CD4-positive, alpha-beta T cell treated with Interleukin-4 for 1 hour (primary cell): ENCODE measurements around the gene TCOF1.
A peak's percentile ranks its signal among the peaks of the same experiment; 100 is the strongest.

Source experiments
- DNase-seq, 2 donors: peaks; one replicate each; pipeline ENCODE4 v3.0.0-alpha.2; 2020 to 2022

The TCOF1 gene

GRCh38 chr5:150353032-150353675, 4.3 kb upstream of the TCOF1 start:
- no peak for DNase-seq

GRCh38 chr5:150355791-150356190, 1.7 kb upstream of the TCOF1 start:
- DNase-seq, result no peak

DNA sequence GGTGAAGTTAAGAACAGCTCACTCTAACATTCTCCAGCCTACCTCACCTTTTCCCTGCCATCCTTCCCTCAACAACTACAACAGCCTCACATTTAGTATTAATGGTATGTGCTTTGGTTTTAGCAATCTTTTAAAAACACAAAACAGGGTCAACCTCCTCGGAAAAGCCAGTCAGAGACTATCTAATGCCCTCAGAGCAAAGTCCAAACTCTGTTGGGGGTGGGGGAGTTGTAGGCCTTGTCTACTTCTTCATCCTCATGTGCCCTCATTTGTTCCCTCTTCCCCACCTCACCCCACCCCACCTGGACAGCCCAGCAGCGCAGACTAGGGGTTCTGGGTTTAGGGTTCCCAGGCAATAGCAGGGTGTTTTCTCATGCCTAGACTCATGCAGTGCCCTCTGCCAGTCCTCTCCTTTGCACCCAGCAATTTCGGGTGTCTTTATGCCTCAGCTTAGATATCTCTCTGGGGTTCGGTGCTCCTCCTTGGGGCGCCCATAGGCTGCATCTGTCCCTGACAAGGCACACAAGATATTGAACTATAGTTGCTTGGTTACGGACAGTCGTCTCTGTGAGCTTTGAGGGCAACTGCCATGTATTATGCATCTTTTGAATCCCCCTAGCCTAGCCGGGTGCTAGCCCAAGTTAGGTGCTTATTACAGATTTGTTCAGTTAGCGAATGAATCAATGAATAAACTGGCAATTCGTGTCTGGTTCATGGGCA, 762 bp upstream of the TCOF1 start:
- DNase-seq, result no peak

- no peak for DNase-seq
These were observed 981 bp downstream of the TCOF1 start for GRCh38 chr5:150358261-150359095.

DNA sequence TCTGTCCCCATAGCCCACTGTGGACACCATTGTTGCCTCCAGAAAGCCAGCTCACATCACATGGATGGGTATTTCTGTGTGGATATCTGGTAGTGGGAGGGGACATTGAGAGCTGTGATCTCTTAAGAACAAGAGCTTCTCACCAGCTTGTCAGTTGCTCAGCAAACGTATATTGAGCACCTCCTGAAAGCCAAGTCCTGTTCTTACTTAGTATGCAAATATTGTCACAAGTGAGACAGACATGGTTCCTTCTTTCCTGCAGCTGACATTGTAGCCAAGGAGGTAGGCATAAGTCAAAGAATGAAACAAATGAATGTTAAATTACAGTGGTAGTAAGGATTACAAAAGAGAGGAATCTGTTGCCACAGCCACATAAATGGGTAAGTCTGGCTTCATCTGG, 3.8 kb downstream of the TCOF1 start:
- DNase-seq, result no peak

DNA sequence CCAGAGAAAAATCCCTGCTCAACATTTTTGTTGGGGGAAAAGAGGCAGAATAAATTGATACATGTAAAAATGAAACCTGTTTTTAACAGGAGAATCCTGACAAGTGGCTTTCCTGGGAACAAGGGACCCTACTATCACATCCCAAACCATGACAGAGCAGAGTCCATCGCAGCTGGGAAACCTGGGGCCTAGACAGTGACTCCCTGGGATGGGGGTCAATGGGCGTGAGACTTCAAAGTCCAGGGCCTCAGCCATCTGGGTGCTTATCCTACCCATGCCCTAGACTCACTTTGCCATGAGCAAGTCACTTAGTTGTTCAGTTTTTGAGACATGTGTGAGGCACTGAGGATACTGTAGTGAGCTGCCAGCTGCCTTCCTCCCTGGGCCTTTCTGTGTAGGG, 5.7 kb downstream of the TCOF1 start:
- no peak for DNase-seq

- no peak for DNase-seq
These were observed 6.5 kb downstream of the TCOF1 start for GRCh38 chr5:150364004-150364403.

DNA sequence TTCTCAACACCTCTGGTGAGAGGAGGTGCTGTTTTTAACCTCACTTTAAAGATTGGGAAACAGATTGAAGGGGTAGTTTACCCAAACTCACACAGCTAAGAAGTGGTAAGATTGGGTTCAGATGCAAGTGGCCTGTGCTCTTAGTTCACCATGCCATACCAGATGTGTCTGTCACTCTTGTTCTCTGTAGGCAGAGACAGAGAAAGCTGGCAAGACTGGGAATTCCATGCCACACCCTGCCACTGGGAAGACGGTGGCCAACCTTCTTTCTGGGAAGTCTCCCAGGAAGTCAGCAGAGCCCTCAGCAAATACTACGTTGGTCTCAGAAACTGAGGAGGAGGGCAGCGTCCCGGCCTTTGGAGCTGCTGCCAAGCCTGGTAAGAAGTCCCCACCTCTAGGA, 11.0 kb downstream of the TCOF1 start:
- DNase-seq, result no peak

DNA sequence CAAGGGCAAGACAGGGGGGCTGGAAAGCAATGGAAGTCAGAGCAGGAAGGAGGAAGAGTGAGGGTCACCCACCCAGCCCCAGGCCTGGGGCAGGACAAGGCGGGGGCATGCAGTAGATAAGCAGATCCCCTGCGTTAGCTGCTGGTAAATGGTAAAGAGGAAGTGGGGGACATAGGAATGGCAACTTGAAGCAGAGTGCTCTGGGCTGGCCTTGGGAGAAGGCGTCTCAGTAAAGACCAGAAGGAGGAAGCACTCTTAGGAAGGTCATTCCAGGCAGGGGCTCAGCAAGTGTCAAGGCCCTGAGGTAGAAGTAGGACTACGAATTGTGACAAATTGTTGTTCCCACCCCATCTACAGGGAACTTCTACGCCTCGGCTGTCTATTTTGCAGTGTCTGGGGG, 15.1 kb downstream of the TCOF1 start:
- DNase-seq, result no peak

DNA sequence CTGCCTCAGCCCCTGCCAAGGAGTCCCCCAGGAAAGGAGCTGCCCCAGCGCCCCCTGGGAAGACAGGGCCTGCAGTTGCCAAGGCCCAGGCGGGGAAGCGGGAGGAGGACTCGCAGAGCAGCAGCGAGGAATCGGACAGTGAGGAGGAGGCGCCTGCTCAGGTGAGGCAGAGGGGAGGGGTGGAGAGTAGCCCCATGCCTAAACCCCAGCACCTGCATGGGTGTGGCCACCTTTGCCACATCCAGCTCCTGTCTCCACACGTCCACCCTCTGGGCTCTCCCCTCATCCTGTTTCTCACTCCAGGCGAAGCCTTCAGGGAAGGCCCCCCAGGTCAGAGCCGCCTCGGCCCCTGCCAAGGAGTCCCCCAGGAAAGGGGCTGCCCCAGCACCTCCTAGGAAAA, 17.2 kb downstream of the TCOF1 start:
- no peak for DNase-seq

GRCh38 chr5:150376799-150377771, 19.6 kb downstream of the TCOF1 start:
- peak in 1 of 2 donors; percentile 33 for DNase-seq

- DNase-seq, result no peak
These were observed 20.6 kb downstream of the TCOF1 start for GRCh38 chr5:150377964-150378694.

DNA sequence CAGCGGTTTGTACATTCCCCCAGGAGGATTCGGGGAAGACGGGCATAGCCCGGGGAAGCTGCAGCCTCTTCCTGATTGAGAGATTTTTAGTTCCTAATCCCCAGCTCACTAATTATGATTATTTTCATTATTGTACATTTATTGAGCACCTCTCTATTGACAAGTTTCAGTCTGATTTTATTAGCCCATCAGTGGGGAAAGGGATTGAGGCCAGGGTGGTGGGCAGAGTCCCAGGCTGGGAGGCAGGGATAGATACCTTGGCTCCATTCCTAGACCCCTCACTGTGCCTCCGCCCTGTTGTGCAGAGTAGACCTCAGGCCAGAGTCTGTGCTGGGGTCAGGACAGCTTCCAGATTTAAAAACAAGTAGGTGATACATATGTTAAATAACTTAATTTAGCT, 27.2 kb downstream of the TCOF1 start:
- no peak for DNase-seq

DNA sequence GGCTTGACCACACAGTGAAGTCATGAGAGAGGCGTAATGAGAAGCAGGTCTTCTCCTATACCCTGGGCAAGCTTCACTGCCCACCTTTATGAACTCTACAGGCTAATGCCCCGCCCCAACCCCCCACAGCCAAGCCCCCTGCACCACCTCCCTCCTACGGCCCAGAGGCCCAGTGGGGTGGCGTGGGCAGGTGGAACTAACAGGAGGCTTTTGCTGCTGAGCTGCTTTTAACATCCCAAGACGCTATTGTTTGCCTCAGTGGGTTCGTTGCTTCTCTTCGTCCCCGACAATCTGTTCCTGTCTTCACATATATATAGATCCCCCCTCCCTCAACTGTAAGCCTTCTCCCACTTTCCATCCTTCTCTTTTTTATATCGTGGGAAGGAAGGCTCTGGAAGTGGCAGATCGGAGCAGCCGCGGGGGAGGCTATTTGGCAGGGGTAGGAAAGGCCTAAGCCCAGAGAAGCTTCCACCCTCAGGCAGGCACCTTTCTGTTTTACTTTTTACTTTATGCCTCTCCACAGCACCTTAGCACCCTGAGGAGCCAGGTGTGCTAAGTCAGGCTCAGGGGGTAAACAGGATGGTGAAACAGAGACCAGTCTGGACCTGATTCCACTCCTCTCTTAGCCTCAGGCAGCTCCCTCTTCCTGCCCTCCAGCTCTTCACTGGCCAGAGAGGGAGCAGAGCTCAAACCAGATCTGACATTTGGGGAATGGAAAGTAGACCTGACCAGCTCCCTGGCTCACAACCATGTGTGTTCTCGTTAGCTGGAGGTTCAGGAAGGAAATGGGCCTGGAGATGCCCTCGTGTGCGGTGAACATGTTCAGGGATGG, 28.7 kb downstream of the TCOF1 start:
- DNase-seq, result no peak

DNA sequence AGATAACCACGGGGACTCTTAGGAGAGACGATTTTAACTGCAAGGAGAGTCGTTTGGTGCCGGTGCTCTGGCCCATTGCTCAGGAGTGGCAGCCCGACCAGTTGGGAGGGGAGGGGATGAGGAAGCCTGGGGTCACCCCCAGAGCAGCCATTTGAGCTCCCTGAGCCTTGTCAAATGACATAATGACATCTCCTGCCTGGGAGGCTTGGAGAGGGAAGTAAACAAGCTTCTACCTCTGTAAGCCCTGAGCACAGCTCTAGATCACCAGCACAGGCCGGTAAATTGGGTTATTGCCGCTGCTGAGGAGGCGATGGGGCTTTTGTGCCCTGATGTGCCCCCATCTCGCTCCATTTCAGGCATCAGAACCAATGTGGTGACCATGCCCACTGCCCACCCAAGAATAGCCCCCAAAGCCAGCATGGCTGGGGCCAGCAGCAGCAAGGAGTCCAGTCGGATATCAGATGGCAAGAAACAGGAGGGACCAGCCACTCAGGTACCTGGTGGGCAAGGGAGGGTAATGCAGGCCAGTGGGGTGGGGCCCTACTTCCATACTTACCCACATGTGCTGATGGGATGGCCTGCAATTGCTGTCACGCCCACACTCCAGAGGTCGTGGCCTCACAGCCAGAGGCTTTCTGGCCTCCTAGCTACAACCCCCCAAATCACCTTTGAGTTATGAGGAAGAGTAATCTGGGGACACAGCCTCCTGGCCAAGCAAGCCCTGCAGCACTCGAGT, 32.2 kb downstream of the TCOF1 start:
- DNase-seq, result no peak

- no peak for DNase-seq
These were observed 33.8 kb downstream of the TCOF1 start for GRCh38 chr5:150391064-150391834.

GRCh38 chr5:150391986-150392385, 34.5 kb downstream of the TCOF1 start:
- no peak for DNase-seq

DNA sequence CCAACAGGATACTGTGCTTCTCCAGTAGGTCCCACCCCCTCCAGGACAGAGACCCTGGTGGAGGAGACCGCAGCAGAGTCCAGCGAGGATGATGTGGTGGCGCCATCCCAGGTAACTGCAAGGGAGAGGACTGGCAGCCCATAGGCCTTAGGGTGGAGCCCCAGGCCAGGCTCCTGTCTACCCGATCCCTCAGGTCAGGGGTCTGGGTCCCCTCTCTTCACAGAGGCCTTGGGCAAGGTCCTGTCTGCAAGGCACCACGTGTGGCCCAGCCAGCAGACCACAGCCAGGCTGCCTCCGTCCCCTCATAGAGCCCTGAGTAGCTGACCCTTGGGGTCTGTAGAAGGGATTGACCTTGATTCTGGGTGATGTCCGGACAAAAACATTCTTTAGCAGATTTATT, 35.2 kb downstream of the TCOF1 start:
- no peak for DNase-seq

- DNase-seq, result no peak
These were observed 35.7 kb downstream of the TCOF1 start for GRCh38 chr5:150393096-150393645.
